ENCODE results near the gene GMEB2. TPM values are rescaled to one million over a fixed set of nuclear protein-coding genes. Genes with fewer than 3 reads are reported as not detected.
A peak's percentile ranks its signal among the peaks of the same experiment; 100 is the strongest.

The GMEB2 gene
- total RNA-seq, 1 experiment from 2014 or later = 14.3 TPM

DNA sequence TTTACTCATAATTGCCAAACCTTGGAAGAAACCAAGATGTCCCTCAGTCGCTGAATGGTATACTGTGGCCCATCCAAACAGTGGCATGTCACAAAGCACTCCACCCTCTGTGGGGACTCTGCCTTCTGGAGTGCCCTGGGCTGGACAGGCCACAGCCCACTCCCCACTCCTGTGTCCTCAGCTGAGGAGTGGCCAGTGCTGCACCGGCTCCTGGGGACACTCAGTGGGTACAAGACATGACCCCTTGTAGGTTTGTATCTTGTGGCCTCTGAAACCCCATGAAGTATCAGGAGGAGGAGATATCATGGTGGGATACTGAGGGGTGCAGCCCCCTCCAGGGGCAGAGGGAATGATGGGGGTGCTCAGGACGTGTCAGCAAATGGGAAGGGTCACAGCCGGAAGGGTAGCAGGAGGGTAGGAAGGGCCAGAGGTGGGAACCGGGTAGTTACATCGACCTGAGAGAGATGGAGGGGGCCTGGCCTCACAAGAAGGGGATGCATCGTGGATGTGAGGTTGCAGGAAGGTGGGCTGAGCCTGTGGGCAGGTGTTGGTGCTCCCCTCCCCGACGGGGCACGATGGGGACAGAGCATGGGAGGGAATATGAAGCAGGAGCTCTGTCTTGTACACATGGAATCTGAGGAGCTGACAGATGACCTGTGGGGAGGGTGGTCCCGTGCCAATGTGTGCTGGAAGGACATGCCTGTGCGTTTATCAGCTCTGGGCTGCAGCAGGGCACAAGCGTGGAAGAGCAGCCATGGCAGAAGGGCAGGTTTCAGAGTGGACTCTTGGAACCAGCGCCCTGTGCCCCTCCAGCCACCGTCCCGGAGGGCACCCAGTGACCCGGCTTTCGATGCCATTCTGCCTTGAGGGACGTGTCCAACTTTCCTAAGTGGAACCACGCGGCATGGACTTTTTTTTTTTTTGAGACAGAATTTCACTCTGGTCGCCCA lies 41.0 kb downstream of the GMEB2 start:
- Histone ChIP-seq H2AK5ac (ENCODE audit: insufficient read length, low read length) (no peak overlapping the region), H2BK5ac (ENCODE audit: insufficient read length, low read length) (no peak overlapping the region), H3K79me1 (ENCODE audit: insufficient read depth, low read depth, low read length, poor library complexity, severe bottlenecking) (no peaks in the 10 kb centered on the region), H3K4me1 (ENCODE audit: insufficient read depth, low read length) (no peaks in the 10 kb centered on the region), H2AFZ (ENCODE audit: low read length) (no peak overlapping the region), H2BK20ac (ENCODE audit: low read depth, low read length, poor library complexity, severe bottlenecking) (no peak overlapping the region), H3K23me2 (ENCODE audit: insufficient read length, low read depth, low read length, poor library complexity, severe bottlenecking) (no peaks in the 10 kb centered on the region), H4K8ac (replicated peaks; ENCODE audit: insufficient read length, low read depth, low read length) (no peak overlapping the region), H2BK15ac (ENCODE audit: low read depth, low read length) (no peak overlapping the region), H3K4me2 (ENCODE audit: insufficient read depth, insufficient read length, low read length) (no peak overlapping the region), H3K56ac (ENCODE audit: insufficient read length, low read depth, low read length) (no peak overlapping the region), H3K27me3 (ENCODE audit: insufficient read depth, low read length) (no peaks in the 10 kb centered on the region), H4K20me1 (ENCODE audit: control insufficient read depth, insufficient read depth, insufficient read length) (no peaks in the 10 kb centered on the region), H4K91ac (ENCODE audit: insufficient read length, low read depth, low read length) (no peak overlapping the region), H4K5ac (ENCODE audit: insufficient read length, low read depth, low read length) (no peak overlapping the region), H2BK12ac (ENCODE audit: insufficient read length, low read depth, low read length) (no peak overlapping the region), H3K9me3 (ENCODE audit: control insufficient read depth, low read depth, low read length) (no peaks in the 10 kb centered on the region), H3K18ac (ENCODE audit: insufficient read length, low read depth, low read length) (no peak overlapping the region), H3K14ac (ENCODE audit: insufficient read depth, low read length) (no peak overlapping the region; the same call in 1 of the 2 replicates), H3T11ph (ENCODE audit: low read length) (no peak overlapping the region), H3K23ac (ENCODE audit: insufficient read length, low read depth, low read length) (no peak overlapping the region), H3K79me2 (ENCODE audit: insufficient read depth, low read length) (no peaks in the 10 kb centered on the region), H3K4ac (ENCODE audit: low read depth, low read length) (no peak overlapping the region), H2BK120ac (ENCODE audit: low read depth, low read length, poor library complexity, severe bottlenecking) (no peak overlapping the region), H3K9ac (ENCODE audit: extremely low read depth, insufficient read length, low read length) (no peak overlapping the region), H3K27ac (ENCODE audit: insufficient read length, low read depth, low read length) (no peak overlapping the region)
- Mint-ChIP-seq H3K27ac (peak overlapping the region in 1 of 3 experiments; percentile 23; a peak in 1 of 7 replicates), H3K36me3 (ENCODE audit: insufficient read depth in 1 of 3, low read depth in 3 of 3) (peaks cover 0 to 14% (median 8%) of the 10 kb centered on the region in 3 experiments; a peak in 6 of 7 replicates), H3K4me3 (no peak overlapping the region), H3K27me3 (ENCODE audit: low read depth) (peaks cover 2% of the 10 kb centered on the region; the same call in 1 of the 2 replicates), H3K9me3 (no peaks in the 10 kb centered on the region), H3K4me1 (peaks cover 11 to 15% of the 10 kb centered on the region in 2 experiments)
- WGBS (ENCODE audit: extremely low coverage, insufficient read length, low lambda C conversion rate) = no CpG with 5 or more reads among the region's 22 CpGs
- DNase-seq = no peak
- TF ChIP-seq CTCF (conservative IDR thresholded peaks at IDR 0.05) = no peak
